Loucy (cell line): Measurements from ENCODE around the gene PC.

Experiments
- EZH2phosphoT487 ChIP-seq: fragments of 200-600 bp; IDR thresholded peaks from 2 replicates; pipeline ENCODE4 v1.6.1; 2018; ENCODE audit warnings: antibody characterized with exemption, mild to moderate bottlenecking, moderate library complexity, borderline replicate concordance
- TF ChIP-seq, protein P1 (sequence below): fragments of 200-600 bp; sonication (generic); conservative IDR thresholded peaks from 2 replicates; pipeline ENCODE4 v1.5.1; 2014; ENCODE audit warnings: mild to moderate bottlenecking, antibody characterized with exemption, low read length

DNA sequence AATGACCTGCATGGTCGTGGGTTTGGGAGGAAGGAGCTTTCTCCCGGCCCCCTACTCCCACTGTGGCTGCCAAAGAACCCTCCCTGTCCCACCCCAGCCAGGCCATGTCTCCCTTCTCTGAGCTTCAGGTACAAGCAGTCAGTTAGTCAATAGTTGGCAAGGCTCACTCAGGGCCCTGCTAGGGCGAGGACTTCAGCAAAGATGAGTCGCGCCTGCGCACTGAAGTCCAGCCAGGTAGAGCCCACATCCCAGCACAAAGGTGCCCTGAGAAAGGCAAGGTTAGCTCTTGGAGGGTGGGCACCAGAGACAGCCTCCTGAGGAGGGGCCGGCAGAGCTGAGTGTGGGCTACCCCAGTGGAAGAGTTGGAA lies 28.0 kb upstream of the PC start:
- TF ChIP-seq, protein P1, sequence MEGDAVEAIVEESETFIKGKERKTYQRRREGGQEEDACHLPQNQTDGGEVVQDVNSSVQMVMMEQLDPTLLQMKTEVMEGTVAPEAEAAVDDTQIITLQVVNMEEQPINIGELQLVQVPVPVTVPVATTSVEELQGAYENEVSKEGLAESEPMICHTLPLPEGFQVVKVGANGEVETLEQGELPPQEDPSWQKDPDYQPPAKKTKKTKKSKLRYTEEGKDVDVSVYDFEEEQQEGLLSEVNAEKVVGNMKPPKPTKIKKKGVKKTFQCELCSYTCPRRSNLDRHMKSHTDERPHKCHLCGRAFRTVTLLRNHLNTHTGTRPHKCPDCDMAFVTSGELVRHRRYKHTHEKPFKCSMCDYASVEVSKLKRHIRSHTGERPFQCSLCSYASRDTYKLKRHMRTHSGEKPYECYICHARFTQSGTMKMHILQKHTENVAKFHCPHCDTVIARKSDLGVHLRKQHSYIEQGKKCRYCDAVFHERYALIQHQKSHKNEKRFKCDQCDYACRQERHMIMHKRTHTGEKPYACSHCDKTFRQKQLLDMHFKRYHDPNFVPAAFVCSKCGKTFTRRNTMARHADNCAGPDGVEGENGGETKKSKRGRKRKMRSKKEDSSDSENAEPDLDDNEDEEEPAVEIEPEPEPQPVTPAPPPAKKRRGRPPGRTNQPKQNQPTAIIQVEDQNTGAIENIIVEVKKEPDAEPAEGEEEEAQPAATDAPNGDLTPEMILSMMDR = no peak
- no peak for TF ChIP-seq EZH2phosphoT487
